Retina (tissue), 1 donor: ENCODE data around the gene TBC1D30.

Experiments used
- DNase-seq: peaks from one replicate; pipeline ENCODE4 v3.0.0-alpha.2; 2016

The TBC1D30 gene

GRCh38 chr12:64915242-64915641 is 90.8 kb downstream of the TBC1D30 start:
- DNase-seq: no peak

- DNase-seq: no peak
Observed at GRCh38 chr12:64916411-64917261, 92.2 kb downstream of the TBC1D30 start.

GRCh38 chr12:64918344-64918743 is 93.9 kb downstream of the TBC1D30 start:
- no peak for DNase-seq

DNA sequence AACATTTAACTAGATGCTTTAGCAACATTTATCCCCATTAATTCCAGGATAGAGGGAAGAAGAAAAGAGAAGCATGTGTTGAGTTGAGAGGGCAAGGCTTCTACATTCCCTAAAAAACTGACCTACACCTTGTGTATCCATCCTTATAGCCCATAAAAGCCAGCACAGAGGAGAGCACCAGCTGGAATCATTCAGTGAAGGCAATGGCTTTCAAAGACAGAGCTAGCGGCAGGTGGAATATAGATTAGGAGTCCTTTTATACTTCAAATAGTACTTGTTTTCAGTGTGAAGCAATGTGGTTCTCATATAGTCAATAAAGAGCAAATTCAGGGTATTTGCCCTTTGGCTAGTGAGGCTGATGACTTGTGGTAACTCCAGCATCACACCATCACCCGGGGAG is 94.4 kb downstream of the TBC1D30 start:
- no peak for DNase-seq

DNA sequence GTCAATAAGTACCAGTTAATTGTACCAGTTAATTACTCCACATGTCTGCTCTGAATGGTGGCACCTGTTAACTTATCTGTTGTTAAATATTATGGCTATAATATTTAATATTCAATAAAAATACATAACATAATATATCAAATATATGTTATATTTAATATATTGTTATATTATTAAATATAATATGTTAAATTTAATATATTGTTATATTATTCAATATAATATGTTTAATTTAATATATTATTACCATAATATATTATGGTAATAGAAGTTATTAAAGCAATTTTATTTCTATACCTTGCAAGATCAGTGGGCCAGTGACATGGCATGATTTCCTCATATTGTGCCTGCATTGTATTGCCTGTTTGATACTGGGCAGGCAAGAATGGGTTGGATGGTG is 98.4 kb downstream of the TBC1D30 start:
- no peak for DNase-seq

DNA sequence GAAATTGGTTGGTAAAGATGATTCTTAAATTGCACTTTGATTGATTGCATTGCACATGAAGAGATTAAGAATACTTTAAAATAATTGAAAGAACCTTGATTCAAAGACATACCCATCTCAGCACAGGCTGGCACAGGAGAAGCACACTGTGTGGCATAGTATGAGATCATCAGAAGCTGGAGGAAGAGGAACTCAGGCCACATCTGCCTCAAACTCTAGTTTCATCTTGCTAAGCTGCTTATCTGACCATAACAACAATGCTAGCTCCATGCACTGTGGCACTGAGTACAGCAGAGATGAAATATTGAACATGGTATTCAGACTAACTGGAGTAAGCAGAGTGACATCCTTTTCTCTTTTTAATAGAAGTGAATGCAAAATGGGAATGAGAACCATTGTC is 99.1 kb downstream of the TBC1D30 start:
- no peak for DNase-seq
